Dermis blood vessel endothelial cell (primary cell): ENCODE measurements around the gene PLSCR3. TPM values are rescaled to one million over a fixed set of nuclear protein-coding genes. Genes with fewer than 3 reads are reported as not detected.

Experiments
- DNase-seq: peaks from one replicate; pipeline ENCODE4 v3.0.0; 2010
- total RNA-seq: library from RNA; depleted of rRNA; stranded (reverse); fragments of >200 nt; gene quantifications from 2 replicates; pipeline ENCODE4 v1.2.3, GENCODE V29; 2014

Gene PLSCR3
- total RNA-seq, 1 donor from 2014 or later, result 21.3 TPM

GRCh38 chr17:7346761-7347614 lies 47.3 kb downstream of the PLSCR3 start:
- DNase-seq, result no peak

GRCh38 chr17:7343250-7343649 lies 51.1 kb downstream of the PLSCR3 start:
- no peak for DNase-seq

GRCh38 chr17:7341842-7342241 lies 52.5 kb downstream of the PLSCR3 start:
- no peak for DNase-seq

- no peak for DNase-seq
Observed at GRCh38 chr17:7340179-7340578, 54.1 kb downstream of the PLSCR3 start.

Other genes with a start within 250 kb of the PLSCR3 start
- 9.5 and 18.2 TPM in 2 replicates for gene ASGR1, start 215.2 kb downstream of the PLSCR3 start, total RNA-seq
- 13.4 and 21.5 TPM in 2 replicates for gene DLG4, start 174.7 kb downstream of the PLSCR3 start, total RNA-seq
- gene ACADVL, start 174.6 kb downstream of the PLSCR3 start, total RNA-seq, result 196 and 385 TPM in 2 replicates
- gene DVL2, start 160.0 kb downstream of the PLSCR3 start, total RNA-seq, result 32.8 and 45.7 TPM in 2 replicates
- gene PHF23, start 155.1 kb downstream of the PLSCR3 start, total RNA-seq, result 41.4 and 42.8 TPM in 2 replicates
- 148 and 196 TPM in 2 replicates for gene GABARAP, start 152.1 kb downstream of the PLSCR3 start, total RNA-seq
- gene CTDNEP1, start 142.8 kb downstream of the PLSCR3 start, total RNA-seq, result 25.2 and 56.5 TPM in 2 replicates
- gene ELP5, start 142.3 kb downstream of the PLSCR3 start, total RNA-seq, result 33.0 and 52.2 TPM in 2 replicates
- gene CLDN7, start 132.0 kb downstream of the PLSCR3 start, total RNA-seq, result 2.4 and 5.3 TPM in 2 replicates
- 0.28 and 0.34 TPM in 2 replicates for gene SLC2A4, start 112.8 kb downstream of the PLSCR3 start, total RNA-seq
- gene YBX2, start 99.9 kb downstream of the PLSCR3 start, total RNA-seq, result 0.17 TPM in 1 of 2 replicates, not detected in the other
- 416 and 525 TPM in 2 replicates for gene EIF5A, start 86.9 kb downstream of the PLSCR3 start, total RNA-seq
- 45.2 and 45.6 TPM in 2 replicates for gene GPS2, start 79.2 kb downstream of the PLSCR3 start, total RNA-seq
- gene NEURL4, start 65.2 kb downstream of the PLSCR3 start, total RNA-seq, result 17.3 and 23.3 TPM in 2 replicates
- not detected in 2 replicates for gene ACAP1, start 58.0 kb downstream of the PLSCR3 start, total RNA-seq
- gene KCTD11, start 42.4 kb downstream of the PLSCR3 start, total RNA-seq, result 2.6 and 3.2 TPM in 2 replicates
- gene TMEM95, start 39.4 kb downstream of the PLSCR3 start, total RNA-seq, result not detected in 2 replicates
- 2.2 and 3.6 TPM in 2 replicates for gene TNK1, start 13.4 kb downstream of the PLSCR3 start, total RNA-seq
- gene TMEM256, start 9.6 kb upstream of the PLSCR3 start, total RNA-seq, result 59.2 and 112 TPM in 2 replicates
- 2.7 and 5.5 TPM in 2 replicates for gene NLGN2, start 13.3 kb upstream of the PLSCR3 start, total RNA-seq
- not detected in 2 replicates for gene SPEM1, start 25.8 kb upstream of the PLSCR3 start, total RNA-seq
- gene SPEM2, start 31.1 kb upstream of the PLSCR3 start, total RNA-seq, result not detected in 2 replicates
- not detected in 2 replicates for gene SPEM3, start 34.3 kb upstream of the PLSCR3 start, total RNA-seq
- gene TMEM102, start 40.9 kb upstream of the PLSCR3 start, total RNA-seq, result 11.3 and 12.9 TPM in 2 replicates
- gene FGF11, start 45.0 kb upstream of the PLSCR3 start, total RNA-seq, result 0.28 and 0.51 TPM in 2 replicates
- gene CHRNB1, start 50.5 kb upstream of the PLSCR3 start, total RNA-seq, result 4.6 and 5.8 TPM in 2 replicates
- 10.4 and 16.4 TPM in 2 replicates for gene ZBTB4, start 85.1 kb upstream of the PLSCR3 start, total RNA-seq
- gene SLC35G6, start 86.9 kb upstream of the PLSCR3 start, total RNA-seq, result not detected in 2 replicates
- gene POLR2A, start 89.8 kb upstream of the PLSCR3 start, total RNA-seq, result 81.2 and 139 TPM in 2 replicates
- gene TNFSF12, start 154.5 kb upstream of the PLSCR3 start, total RNA-seq, result 9.2 and 26.1 TPM in 2 replicates
- 0.88 and 1.2 TPM in 2 replicates for gene TNFSF13, start 164.2 kb upstream of the PLSCR3 start, total RNA-seq
- 79.8 and 89.3 TPM in 2 replicates for gene SENP3, start 167.4 kb upstream of the PLSCR3 start, total RNA-seq
- 0.17 and 2.1 TPM in 2 replicates for gene CD68, start 185.1 kb upstream of the PLSCR3 start, total RNA-seq
- gene MPDU1, start 189.3 kb upstream of the PLSCR3 start, total RNA-seq, result 113 and 133 TPM in 2 replicates
- 0.14 and 0.17 TPM in 2 replicates for gene SOX15, start 195.6 kb upstream of the PLSCR3 start, total RNA-seq
- 38.8 and 51.1 TPM in 2 replicates for gene FXR2, start 220.4 kb upstream of the PLSCR3 start, total RNA-seq
- 20.8 and 31.5 TPM in 2 replicates for gene SAT2, start 233.3 kb upstream of the PLSCR3 start, total RNA-seq
- gene SHBG, start 235.6 kb upstream of the PLSCR3 start, total RNA-seq, result 0.51 TPM in 1 of 2 replicates, not detected in the other